HEK293T (cell line): ENCODE results near the gene TMEM200A.

Experiments used
- ARNT ChIP-seq: fragments of 450-650 bp; IDR thresholded peaks from 2 replicates; pipeline ENCODE4 v1.6.1; 2017; ENCODE audit warnings: mild to moderate bottlenecking
- CTBP1 ChIP-seq: fragments of 450-650 bp; IDR thresholded peaks from 2 replicates; pipeline ENCODE4 v1.6.1; 2016; ENCODE audit warnings: borderline replicate concordance
- ELF4 ChIP-seq: fragments of 450-650 bp; IDR thresholded peaks from 2 replicates; pipeline ENCODE4 v1.6.1; 2017; ENCODE audit warnings: antibody characterized with exemption
- FOXK2 ChIP-seq: fragments of 450-650 bp; IDR thresholded peaks from 2 replicates; pipeline ENCODE4 v1.6.1; 2016; ENCODE audit warnings: mild to moderate bottlenecking
- FOXM1 ChIP-seq: fragments of 450-650 bp; IDR thresholded peaks from 2 replicates; pipeline ENCODE4 v1.6.1; 2017; ENCODE audit warnings: mild to moderate bottlenecking, borderline replicate concordance
- LEF1 ChIP-seq: fragments of 450-650 bp; IDR thresholded peaks from 2 replicates; pipeline ENCODE4 v1.6.1; 2017; ENCODE audit warnings: mild to moderate bottlenecking, borderline replicate concordance
- NFRKB ChIP-seq: fragments of 450-650 bp; IDR thresholded peaks from 2 replicates; pipeline ENCODE4 v1.6.1; 2016; ENCODE audit warnings: mild to moderate bottlenecking, moderate library complexity
- SP1 ChIP-seq: fragments of 450-650 bp; IDR thresholded peaks from 2 replicates; pipeline ENCODE4 v1.6.1; 2017
- SUZ12 ChIP-seq: fragments of 450-650 bp; IDR thresholded peaks from 2 replicates; pipeline ENCODE4 v1.6.1; 2016; ENCODE audit warnings: mild to moderate bottlenecking
- TARDBP ChIP-seq: fragments of 450-650 bp; IDR thresholded peaks from 2 replicates; pipeline ENCODE4 v1.6.1; 2016
- ZNF384 ChIP-seq: fragments of 450-650 bp; IDR thresholded peaks from 2 replicates; pipeline ENCODE4 v1.6.1; 2016
- TF ChIP-seq, protein P1 (sequence below): fragments of 450-650 bp; IDR thresholded peaks from 2 replicates; pipeline ENCODE4 v1.6.1; 2016

DNA sequence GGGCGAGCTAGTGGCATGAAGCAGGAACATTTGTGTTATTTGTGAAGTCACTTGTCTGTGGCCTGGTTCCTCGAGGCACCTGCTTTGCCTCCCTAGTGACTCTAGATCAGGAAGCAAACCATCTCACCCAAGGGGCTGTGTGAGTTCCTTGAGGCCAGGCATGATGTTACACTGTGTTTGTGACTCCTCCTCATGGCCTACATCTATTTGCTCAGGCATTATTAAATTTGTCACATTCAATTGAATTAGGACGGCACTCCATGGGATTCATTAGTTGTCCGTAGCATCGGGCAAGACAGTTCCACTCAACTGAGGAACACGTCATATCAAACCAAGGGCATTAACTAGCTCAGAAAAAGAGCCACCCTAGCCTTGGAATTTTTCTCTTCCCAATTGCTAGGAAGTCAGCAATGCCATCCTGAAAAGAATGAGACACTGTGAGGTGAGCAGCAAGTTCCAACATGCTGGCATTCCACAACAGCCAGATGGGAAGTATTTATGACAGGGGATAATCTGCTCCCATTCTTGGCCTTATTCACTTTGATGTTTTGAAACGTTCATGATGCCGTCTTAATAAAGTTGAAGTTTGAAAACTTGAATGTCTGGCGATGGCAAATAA, 17.2 kb downstream of the TMEM200A start:
- no peak for TF ChIP-seq LEF1
- no peak for TF ChIP-seq SP1
- no peak for TF ChIP-seq ARNT
- TF ChIP-seq ZNF384 = no peak
- no peak for TF ChIP-seq ELF4
- no peak for TF ChIP-seq NFRKB
- TF ChIP-seq TARDBP = no peak
- no peak for TF ChIP-seq CTBP1
- no peak for TF ChIP-seq FOXM1
- no peak for TF ChIP-seq FOXK2
- TF ChIP-seq, protein P1, sequence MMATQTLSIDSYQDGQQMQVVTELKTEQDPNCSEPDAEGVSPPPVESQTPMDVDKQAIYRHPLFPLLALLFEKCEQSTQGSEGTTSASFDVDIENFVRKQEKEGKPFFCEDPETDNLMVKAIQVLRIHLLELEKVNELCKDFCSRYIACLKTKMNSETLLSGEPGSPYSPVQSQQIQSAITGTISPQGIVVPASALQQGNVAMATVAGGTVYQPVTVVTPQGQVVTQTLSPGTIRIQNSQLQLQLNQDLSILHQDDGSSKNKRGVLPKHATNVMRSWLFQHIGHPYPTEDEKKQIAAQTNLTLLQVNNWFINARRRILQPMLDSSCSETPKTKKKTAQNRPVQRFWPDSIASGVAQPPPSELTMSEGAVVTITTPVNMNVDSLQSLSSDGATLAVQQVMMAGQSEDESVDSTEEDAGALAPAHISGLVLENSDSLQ = no peak
- TF ChIP-seq SUZ12 = no peak
